GM12874 (cell line): ENCODE data around the gene DOHH.

ENCODE experiments used
- TF ChIP-seq, protein P1 (sequence below): IDR thresholded peaks from 2 replicates; pipeline ENCODE4 v1.5.1; 2011; ENCODE audit warnings: low read depth, mild to moderate bottlenecking, control low read depth, low read length, moderate library complexity; ENCODE audit not compliant: insufficient read depth

DOHH gene

DNA sequence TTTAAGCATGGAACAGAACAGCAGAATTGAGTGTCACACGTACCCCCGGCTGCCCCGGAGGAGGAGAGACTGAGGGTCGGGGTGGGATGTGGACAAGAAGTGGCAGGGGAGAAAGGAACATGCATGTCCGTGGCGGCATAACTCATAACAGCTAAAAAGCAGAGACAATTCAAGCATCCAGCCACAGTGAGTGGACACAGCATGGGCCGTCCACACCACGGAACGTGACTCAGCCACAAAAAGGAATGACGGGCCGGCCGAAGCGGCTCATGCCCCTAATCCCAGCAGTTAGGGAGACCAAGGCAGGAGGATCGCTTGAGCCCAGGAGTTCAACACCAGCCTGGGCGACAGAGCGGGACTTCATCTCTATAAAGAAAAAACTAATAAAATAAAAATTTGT, 7.6 kb downstream of the DOHH start:
- TF ChIP-seq, protein P1, sequence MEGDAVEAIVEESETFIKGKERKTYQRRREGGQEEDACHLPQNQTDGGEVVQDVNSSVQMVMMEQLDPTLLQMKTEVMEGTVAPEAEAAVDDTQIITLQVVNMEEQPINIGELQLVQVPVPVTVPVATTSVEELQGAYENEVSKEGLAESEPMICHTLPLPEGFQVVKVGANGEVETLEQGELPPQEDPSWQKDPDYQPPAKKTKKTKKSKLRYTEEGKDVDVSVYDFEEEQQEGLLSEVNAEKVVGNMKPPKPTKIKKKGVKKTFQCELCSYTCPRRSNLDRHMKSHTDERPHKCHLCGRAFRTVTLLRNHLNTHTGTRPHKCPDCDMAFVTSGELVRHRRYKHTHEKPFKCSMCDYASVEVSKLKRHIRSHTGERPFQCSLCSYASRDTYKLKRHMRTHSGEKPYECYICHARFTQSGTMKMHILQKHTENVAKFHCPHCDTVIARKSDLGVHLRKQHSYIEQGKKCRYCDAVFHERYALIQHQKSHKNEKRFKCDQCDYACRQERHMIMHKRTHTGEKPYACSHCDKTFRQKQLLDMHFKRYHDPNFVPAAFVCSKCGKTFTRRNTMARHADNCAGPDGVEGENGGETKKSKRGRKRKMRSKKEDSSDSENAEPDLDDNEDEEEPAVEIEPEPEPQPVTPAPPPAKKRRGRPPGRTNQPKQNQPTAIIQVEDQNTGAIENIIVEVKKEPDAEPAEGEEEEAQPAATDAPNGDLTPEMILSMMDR: no peak

DNA sequence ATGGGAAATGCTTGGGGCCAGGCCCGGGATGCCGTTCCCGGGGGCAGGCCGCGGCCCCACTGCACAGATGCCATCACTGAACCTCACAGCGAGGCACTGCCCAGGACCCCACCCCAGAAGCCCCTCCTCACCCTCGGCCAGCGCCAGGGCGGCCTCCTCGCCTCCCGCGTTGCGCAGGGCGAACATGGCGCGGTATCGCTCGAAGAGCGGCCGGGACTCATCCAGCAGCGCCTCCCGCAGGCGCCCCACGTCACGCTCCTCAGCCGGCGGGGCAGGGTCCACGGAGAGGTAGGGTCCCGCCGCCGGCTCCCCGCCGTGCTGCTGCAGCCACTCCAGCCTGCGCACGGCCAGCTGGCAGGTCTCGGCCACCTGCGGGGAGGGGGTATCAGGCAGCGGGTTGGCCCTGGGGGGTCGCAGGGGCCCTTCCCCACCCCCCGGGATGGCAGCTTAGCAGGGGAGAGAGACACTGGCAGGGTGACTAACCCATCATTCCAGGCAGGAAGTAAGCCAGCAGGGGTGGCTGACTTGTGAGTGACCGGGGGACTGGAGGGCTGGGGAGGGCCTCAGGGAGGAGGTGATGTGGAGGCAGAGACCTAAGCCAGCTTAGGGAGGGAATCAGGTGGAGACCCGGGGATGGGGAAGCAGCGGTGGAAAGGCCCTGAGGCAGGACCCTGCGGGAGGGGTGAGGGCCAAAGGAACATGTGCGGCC, 8.2 kb downstream of the DOHH start:
- TF ChIP-seq, protein P1: 0 out of 2 replicates have a peak, but pooled peaks have one; percentile 2

DNA sequence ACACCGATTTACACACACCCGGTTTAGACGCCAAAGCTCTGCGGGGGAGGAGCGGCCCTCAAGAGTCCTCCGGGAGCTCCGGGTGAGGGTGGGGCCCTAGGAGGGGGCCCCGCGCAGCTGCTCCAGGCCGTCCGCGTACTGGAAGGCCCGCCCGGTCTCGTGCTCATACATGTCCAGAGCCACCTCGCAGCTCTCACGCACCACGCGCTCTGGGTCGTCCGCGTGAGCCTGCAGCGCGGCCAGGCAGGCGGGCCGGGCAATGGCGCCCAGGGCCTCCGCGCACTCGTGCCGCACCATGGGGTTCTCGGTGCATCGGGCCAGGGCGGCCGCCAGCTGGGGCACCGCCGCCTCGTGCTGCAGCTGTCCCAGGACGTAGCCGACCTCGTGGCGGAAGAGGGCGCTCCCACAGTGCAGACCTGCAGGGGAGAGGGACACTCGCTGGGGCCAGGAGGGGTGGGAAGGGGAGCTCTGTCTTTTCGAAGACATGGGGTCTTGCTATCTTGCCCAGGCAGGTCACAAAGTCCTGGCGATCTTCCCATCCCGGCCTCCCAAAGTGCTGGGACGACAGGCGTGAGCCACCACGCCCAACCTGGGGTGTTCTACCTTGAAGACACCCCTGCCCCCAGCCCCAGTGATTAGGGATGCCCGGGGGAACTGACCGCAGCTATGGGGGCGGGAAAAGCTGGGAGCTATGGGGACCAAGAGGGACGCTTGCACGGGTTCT, 8.9 kb downstream of the DOHH start:
- TF ChIP-seq, protein P1: no peak

DNA sequence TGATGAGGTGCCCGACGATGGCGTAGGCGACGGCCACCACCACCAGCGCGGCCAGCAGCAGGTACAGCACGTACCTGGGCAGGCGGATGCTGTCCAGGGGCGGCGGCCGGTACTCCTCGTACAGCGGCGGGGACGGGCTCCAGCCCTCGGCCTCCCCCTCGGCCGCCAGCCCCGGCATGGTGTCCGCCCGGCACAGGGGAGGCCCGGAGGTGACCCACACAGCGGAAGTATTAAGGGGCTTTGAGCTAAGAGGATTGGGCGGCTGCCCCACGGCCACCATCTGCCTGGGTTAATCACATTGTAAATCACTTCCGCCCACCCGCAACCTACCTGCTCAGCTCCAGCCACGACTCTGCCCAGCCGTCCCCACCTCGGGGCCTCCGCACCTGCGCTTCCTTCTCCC, 17.2 kb downstream of the DOHH start, which contains the start of gene SMIM44:
Gene SMIM44, minus strand, starts transcription at position 216 of the 403 bp plus-strand sequence. Its CDS starts 38 bp downstream, at position 178.
- TF ChIP-seq, protein P1: no peak

DNA sequence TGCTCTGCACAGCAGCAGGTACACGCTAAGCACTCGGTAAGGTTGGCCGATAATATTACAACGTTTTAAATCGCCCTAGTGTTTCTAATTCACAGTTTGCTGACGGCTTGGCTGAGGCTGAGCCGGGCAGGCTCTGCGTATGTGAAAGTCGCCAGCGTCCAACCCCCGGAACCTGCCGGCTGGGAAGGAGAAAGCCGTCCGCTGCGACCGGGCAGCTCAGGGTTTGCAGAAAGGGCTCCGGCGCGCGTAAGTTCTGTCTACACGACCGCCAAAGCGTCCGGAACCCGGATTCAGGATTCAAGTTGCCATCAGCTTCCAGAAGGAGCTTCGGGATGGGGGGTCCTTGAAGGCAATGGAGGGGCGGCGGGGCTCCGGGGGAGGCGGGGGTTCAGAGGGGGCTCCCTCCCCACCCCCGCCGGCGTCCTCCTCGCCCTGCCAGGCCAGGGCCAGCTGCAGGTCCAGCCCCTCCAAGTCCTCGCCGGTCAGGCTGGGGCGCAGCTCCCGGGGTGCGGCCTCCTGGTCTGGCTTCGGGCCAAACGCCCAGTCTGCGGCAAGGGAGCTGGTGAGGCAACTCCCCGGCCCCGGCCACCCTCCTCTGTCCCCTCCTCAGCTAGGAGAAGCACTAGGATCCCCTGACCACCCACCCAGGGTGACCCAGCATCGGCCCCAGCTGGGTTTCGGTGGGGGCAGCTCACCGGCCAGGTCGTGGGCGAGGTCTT, 17.8 kb downstream of the DOHH start:
- TF ChIP-seq, protein P1: no peak

DNA sequence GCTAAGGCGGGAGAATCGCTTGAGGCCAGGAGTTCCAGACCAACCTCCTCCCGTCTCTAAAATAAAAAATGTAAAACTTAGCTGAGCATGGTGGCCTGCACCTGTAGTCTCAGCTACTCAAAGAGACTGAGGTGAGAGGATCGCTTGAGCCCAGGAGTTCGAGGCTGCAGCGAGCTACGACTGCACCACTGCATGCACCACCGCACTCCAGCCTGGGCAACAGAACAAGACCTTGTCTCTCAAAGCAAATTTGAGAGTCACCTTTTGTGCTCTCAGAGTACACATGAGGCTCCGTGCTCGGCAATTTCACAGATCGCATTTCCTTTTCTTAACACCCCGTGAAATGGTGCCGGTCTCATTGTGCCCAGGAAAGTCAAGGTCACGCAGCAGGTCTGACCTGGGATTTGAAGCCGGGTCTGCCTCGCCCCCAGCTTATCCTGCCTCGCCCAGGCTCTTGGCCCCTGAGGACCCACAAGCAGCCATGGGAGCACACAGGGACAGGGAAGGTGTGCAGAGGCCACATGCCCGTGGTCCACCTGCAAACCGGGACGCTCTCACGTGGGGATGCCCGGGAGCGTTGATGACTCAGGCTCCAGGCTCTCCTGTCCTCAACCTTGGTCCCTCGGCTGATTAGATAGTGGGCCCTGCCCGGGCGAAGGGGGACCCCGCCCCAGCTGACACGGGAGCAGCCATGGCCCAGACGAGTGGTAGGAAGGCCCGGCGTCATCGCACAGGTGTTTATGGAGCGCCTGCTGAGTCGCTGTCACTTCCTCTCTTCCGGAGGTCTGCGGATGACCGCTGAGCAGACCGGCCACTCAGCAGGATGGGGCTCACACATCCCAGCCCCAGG, 19.0 kb downstream of the DOHH start:
- TF ChIP-seq, protein P1: no peak
